GM18873 (cell line): ENCODE data around the gene TLK2.
"Not testable (repeated sequence)": the region's sequence is repeated elsewhere in the genome, so short reads cannot be mapped to it uniquely, and the experiment has no call there.

Experiments used
- ATAC-seq: cut with Tn5 transposase; IDR thresholded peaks from one replicate; pipeline ENCODE4 v1.9.1; 2021; ENCODE audit warnings: mild to moderate bottlenecking, moderate library complexity, moderate number of reproducible peaks; ENCODE audit not compliant: unreplicated experiment, low FRiP score

Gene TLK2

DNA sequence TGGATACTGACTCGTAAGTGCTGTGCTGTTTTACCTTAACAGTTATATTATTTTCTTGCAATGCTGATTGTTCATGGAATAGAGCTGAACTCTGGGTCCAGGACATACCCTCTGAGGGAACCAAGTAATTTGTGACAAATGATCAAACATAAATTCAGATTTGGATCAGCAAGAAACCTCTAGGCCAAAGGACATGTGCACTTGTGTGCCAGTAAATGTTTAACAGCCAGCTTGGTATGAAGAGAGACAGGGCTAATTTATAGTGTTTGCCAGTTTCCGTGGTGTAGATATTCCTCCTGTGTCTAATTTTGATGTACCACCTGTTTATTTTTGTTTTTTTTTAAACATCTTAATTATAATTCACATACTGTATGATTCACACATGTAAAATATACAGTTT, 118.0 kb downstream of the TLK2 start:
- no peak for ATAC-seq

DNA sequence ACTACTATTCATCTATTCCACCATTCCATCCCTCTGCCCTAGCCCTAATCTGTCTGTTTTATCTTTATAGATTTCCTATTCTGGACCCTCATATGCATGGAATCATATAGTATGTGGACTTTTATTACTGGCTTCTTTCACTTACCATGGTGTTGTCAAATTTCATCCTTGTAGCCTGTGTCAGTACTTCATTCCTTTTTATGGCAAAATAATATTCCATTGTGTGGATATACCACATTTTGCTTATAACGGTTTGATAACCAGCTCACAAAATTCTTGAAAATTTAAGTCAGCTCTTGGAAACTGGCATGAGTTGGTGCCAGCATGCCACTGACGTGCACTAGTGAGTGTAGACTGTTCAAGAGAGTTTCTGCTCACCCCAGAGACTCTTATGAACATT, 118.5 kb downstream of the TLK2 start:
- ATAC-seq, result no peak

DNA sequence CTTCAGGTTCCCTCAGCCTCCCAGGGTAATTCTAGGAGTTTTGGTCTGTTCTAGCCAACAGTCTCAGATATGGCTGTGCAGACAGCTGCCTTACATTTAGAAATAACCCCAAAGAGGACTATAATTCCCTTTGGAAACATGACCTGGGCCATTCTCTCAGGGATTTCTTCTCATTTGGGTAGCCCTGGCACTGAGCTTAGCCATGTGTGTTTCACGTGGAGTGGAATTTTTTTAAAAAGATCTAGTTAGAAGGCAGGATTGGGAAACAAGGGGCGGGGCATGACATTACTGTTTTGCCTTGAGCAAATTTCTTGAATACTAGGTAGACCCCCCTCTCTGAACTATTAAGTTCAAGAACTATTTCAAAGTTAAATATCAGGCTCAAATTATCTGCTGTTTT, 119.3 kb downstream of the TLK2 start:
- no peak for ATAC-seq

DNA sequence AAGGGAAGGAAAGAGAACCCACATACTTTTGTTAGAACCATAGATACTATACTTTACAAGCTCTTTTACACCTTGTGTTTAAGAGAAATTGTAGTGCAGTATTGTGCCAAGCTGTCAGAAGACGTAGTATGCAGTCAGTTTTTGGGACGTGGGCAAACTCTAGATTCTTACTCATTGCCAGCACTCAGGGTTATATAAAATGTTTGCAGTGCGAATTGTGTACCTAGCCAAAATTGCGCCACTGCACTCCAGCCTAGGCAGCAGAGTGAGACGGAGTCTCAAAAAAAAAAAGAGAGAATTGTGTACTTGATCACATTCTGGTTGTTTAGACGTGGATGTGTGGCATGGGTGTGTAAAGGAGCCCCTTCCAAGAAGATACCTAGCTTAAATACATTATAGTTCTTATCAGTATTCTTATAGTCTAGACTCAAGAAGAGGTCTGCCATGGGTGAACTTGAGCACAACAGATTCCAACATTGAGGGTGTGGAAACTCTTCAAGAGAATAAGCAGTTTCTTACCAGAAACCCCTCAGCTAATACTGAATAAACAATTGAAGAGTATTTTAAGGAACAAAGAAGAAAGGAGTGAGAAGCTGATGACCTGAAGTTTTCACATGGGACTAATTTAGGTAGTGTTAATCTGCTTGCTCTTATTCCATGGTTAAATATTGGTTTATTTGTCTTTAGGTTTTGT, 121.5 kb downstream of the TLK2 start:
- no peak for ATAC-seq

DNA sequence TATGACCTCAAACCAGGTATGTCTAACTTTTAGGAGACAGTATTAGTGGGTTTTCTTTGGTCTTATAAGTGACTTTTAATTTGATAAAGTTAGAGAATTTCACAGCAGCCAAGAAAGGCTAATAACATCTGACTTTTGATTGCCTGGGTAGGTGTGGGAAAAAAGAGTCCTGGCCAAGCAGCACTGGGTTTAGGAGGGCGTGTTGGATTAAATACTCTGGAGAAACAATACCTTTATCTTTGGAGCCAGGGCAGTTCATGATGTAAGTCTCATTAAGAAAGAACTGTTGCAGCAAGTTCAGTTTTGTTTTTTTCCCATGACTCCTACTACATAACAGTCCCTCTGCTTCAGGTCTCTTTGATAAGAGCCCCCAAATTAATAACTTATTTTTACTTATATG, 122.2 kb downstream of the TLK2 start:
- ATAC-seq, result no peak

DNA sequence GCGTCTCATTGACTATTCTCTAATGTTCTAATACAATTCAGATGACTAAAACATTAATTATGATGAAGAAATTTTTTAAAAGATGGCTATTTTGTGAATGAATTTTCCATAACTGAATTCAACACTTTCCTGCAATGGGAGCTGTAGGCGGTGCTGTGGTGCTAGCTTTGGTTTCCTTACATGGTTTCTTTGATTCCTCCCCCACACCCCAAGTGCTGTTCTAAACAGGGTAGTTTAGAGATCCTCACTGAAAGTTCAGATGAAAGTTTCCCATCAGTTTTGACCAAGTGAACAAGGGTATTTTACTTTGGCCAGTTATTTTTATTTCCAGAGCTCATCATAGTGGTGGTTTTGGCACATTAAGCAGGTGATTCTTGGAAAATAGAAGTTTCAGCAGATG, 122.8 kb downstream of the TLK2 start:
- ATAC-seq, result no peak

DNA sequence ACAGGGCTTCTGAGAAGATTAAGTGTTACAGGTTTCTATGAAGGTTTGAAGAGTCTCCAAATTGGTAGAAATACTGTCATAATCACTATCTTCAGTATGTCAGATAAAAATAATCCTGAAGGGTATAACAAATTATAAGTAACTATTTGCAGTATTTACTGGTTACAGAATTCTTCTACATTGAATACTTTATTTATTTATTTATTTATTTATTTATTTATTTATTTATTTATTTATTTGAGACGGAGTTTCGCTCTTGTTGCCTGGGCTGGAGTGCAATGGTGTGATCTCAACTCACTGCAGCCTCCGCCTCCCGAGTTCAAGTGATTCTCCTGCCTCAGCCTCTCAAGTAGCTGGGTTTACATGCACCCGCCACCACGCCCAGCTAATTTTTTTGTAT, 125.2 kb downstream of the TLK2 start:
- not testable (repeated sequence) for ATAC-seq

DNA sequence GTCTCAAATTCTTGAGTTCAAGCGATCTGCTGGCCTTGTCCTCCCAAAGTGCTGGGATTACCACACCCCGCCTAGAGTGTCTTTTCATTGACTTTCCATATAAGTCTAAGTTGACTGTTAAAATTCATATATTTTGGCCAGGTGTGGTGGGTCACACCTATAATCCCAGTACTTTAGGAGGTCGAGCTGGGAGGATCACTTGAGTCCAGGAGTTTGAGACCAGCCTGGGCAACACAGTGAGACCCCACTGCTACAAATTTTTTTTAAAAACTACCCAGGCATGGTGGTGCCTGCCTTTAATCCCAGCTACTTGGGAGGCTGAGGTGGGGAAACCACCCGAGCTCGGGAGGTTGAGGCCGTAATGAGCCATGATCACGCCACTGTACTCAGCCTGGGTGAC, 127.0 kb downstream of the TLK2 start:
- ATAC-seq, result no peak

DNA sequence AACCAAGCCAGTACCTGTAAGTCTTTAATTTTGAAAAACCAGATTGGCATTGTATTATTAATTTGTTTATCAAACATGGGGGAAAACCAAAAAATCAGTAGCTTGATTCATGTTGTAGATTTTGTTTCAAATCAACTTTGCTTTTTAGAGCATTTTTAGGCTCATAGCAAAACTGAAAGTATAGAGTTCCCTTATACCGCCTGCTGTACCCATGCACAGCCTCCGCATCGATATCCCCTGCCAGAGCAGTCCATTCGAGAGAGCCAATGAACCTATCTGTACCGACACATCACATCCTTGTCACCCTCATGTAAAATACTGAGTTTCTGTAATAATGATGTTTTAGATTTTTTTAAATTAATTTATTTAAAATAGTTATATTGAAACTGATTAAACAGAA, 132.7 kb downstream of the TLK2 start:
- no peak for ATAC-seq

DNA sequence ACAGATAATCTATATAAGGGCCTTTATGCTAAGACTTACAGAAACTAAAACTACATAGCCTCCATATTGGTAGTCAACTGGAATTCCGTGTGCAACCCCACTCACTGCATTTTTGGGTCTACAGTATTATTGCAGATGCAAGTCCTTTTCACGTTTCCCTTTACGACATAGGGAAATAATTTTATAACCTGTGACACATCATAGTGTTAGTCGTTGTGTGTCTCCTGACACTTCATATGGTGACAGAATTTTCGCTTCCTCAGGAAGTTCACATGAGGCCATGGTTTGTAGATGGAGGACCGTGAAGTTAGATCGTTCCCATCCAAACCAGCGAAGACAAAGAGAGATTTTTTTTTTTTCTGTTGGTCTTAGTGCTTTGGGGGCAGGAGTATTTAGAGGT, 133.1 kb downstream of the TLK2 start:
- ATAC-seq, result no peak

DNA sequence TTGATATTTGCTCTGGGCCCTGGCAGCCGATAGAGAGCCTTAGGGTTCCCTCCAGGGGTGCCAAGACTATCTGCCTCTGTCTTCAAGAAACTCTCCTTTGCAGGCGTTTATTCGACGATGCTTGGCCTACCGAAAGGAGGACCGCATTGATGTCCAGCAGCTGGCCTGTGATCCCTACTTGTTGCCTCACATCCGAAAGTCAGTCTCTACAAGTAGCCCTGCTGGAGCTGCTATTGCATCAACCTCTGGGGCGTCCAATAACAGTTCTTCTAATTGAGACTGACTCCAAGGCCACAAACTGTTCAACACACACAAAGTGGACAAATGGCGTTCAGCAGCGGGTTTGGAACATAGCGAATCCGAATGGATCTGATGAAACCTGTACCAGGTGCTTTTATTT, 133.7 kb downstream of the TLK2 start:
- ATAC-seq, result not testable (repeated sequence)

DNA sequence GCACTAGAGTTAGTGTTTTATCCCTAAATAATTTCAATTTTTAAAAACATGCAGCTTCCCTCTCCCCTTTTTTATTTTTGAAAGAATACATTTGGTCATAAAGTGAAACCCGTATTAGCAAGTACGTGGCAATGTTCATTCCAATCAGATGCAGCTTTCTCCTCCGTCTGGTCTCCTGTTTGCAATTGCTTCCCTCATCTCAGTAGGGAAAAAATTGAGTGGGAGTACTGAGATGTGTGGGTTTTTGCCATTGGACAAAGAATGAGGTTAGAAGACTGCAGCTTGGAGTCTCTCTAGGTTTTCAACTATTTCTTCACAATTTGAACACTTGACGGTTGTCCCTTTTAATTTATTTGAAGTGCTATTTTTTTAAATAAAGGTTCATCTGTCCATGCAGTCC, 134.5 kb downstream of the TLK2 start:
- ATAC-seq, result not testable (repeated sequence)

DNA sequence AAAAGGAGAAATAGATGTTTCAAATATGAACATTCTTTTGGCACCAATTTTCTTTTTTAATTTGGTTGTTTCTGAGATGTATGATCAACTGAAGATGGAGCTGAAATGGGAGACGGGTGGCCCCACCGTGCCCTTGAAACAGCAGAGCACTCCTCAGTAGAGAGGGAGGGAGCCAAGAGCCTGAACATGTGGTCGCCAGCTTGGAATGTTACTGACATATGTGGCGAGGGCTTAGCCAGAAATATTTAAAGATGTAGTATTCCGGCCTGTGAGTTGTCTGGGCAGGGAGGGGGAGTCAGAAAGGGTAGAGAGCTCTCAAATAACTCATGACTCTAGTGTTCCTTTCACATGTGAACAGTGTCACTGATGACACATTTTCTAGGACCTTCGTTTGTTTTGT, 135.5 kb downstream of the TLK2 start:
- ATAC-seq, result no peak

DNA sequence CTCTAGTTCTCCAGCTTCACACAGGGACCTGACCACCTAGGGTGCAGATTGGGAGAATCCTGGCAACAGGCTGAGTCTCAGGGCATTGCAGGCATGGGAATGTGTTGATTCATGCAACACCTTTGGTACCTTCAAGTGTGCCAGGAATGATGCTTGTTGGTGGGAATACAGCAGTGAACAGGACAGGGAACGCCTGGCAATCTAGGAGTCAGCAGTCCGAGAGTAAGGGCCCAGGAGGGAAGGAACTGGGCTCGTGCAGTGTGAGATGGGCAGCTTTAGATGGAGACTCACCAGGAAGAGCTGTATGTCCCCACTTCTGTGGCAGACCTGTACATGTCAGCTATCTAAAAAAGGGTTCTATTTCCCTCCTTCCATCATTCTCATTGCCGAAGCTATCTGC, 136.9 kb downstream of the TLK2 start:
- no peak for ATAC-seq

DNA sequence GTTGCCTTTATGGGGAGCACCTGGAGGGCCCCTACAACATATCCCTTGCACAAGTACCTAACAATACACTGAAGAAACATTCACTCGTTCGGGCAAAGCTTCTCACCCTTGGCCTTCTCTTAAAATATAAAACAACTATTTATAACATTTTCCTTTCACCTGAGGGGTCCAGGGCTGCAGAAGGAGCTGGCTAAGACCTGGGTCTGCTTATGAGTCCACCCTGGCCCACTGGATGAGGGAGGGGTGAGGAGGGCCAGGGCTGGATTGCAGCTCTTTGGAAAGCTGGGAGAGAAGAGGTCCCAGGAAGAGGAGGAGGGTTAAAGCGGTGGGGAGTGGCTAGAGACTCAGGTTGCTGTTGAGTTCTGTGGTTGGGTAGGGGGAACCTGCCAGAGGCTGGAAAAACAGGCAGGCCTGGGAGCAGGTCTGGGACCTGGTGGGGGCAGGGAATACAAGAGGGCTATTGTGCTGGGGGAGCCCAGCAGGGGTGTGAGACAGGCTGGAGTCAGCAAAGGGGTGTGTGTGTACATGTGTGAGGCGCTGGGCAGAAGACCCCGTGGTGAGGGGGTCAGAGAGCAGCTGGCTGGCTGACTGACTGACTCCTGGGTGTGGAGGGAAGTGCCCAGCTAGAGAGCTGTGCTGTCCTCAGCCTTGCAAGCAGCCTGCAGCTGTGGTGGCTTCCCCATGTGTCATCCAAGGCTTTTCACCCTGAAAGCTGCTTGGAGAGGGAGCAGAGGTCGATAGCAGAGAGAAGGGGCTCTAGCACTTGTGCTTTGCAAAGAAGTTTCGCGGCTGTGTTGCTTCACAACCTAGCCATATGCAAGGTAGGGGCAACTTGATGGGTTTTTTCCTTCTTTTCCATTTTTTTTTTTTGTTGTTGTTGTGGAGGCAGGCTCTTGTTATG, 138.6 kb downstream of the TLK2 start:
- no peak for ATAC-seq

DNA sequence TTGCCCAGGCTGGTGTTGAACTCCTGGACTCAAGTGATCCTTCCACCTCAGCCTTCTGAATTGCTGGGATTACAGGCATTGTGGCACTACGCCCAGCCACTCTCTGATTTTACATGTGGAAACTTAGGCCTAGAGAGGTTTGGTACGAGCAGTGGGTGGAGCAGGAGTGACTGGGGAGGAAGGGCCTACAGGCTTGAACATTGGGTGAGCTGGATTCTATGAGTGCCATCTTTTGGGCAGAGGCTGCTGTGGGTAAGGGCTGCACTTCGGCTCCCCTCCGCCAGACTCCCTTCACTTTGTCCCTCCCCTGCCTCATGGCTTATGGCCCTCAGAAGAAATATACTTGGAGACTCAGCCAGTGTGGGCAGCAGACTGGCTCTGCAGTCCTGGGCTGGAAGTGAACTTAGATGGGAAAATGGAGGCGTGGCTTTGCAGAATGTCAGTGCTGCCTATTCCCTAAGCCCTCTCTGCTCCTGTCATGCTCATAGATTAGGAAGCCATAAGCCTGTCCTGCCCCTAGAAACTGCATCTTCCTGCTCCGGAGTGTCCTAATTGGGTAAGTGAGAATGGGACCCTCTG, 139.4 kb downstream of the TLK2 start:
- ATAC-seq, result no peak

DNA sequence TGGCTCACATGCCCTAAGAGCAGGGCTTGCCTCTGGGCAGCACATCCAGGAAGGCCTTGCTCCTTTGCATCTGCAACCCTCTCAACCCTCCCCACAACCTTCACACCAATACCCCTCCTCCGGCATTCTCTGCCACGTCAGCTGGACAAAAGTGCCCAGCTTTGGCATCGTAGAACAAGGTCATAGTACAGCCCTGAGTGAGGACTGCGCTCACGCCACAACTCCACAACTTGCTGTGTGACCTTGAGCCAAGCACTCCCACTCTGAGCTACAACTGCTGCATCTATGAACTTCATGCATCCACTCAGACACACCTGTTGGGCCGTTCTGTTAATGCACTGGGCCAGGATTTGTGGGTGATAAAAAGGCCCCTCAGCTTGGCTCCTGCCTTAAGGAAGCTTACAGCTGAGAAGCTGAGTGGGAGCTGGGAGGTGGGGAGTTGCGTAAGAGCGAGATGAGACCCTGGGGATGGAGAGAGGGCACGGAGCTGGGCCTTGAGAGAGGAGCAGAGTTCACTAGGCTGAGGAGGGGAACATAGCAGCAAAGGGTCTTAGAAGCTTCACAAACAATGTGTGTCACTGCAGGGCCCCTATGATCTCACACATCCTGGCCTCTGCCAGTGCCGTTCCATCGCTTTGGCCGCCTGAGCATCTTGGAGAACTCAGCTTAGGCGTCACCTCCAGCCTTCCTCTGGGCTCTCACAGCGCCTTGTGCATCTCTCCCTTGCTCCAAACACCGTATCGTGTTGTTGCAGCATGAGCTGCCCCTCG, 140.2 kb downstream of the TLK2 start:
- ATAC-seq, result no peak

DNA sequence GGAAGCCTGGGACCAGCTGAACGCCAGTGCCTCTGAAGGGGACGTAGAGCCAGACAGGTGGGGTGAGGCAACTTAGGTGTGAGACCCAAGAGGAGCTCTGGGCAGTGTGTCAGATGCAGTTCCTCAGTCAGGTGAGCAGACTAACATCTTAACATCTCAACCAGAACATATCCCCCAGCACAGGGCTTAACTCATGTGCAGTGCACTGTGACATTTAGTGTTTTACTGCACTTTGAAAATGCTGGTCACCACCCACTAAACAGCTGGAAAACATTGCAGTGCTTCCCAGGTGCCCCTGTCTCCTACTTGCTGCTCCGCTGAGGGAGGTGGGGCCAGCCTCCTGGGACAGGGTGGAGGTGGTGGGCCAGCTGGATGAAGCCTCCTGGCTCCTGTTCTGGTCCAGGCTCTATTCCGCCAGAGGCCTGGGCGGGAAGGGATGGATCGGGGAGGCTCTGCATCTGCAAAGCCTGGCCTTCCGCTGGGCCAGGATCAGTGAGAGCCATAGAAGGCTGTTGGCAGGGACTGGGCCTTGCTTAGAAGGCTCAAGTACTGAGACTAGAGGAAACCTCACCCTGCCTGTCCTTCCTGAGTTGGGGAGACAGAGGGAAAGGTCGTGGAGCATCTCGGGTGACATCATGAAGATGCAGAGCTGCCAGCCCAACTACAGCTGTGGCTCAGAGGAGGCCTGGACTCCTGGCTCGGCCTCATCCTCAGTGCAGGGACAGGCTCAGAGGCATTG, 141.0 kb downstream of the TLK2 start:
- no peak for ATAC-seq

DNA sequence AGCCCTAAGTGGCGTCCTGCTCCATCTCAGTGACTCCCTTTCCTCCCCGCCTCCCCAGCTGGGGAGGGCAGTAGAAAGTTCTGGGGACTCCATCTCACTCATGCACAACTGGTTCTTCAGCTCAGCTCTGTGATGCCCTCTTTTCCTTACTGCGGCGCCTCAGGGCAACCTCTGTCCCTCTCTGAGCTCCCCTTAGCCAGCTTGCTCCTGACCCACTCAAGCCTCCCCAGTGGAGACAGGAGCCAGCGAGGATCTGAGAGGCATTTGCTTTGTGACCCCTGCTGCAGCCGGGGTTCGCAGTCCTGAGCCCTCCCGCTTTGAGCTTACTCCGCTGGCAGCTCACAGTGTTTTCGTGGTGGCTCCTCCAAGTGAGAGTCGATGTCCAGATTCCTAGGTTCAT, 142.6 kb downstream of the TLK2 start:
- ATAC-seq, result no peak

DNA sequence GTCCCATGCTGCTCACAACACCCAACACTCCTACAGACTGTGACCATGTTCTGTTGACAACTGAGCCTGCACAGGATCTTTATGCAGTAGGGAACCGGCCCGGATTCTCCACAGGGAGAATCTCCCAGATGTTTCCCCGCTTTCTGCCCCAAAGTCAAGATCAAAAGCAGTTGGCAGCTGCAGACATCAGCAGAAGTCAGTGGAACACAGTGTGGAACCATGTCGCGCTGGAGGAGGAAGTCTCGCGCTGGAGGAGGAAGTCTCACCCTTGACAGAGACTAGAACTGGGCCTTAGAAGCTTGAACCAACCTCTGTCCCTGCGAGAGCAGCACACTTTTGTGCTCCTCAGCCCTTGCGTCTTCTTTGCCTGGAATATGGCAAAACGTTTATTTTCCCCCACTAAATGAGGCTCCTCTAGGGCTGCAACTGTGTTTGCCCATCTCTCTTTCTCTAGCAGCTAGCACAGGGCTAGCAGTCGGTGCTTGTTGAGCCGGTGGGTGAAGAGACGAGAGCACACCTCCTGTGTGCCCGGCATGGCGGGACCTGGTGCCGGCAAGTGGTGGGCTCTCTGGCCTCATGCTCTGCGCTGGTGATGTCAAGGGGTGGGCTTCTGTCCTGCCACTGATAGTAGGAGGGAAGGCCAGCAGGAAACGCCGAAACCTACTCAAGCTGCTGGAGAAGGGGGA, 146.7 kb downstream of the TLK2 start:
- no peak for ATAC-seq
